Measurements from ENCODE around the gene KTI12.
"Not testable (repeated sequence)": the region's sequence is repeated elsewhere in the genome, so short reads cannot be mapped to it uniquely, and the experiment has no call there.

The KTI12 gene

GRCh38 chr1:52037909-52038308, 4.3 kb upstream of the KTI12 start:
- TF ChIP-seq CTCF (IDR thresholded peaks at IDR 0.05; ENCODE audit: control insufficient read depth, extremely low read depth, insufficient read depth), result no peak
- H3K4me3 ChIP-seq (ENCODE audit: low read depth, low read length), result no peak overlapping the region
- no peak for DNase-seq (ENCODE audit: low read depth)

- peak; percentile 91 for DNase-seq (ENCODE audit: low read depth)
- no peak overlapping the region for H3K4me3 ChIP-seq (ENCODE audit: low read depth, low read length)
- no peak for TF ChIP-seq CTCF (IDR thresholded peaks at IDR 0.05; ENCODE audit: control insufficient read depth, extremely low read depth, insufficient read depth)
Measured at GRCh38 chr1:52037402-52037814, 3.8 kb upstream of the KTI12 start.

GRCh38 chr1:52034050-52034384, 407 bp upstream of the KTI12 start:
- TF ChIP-seq CTCF (IDR thresholded peaks at IDR 0.05; ENCODE audit: control insufficient read depth, extremely low read depth, insufficient read depth), result no peak
- no peak for DNase-seq (ENCODE audit: low read depth)
- H3K4me3 ChIP-seq (ENCODE audit: low read depth, low read length), result peak overlapping the region; percentile 89

GRCh38 chr1:52032785-52033131, 852 bp downstream of the KTI12 start:
- no peak for TF ChIP-seq CTCF (IDR thresholded peaks at IDR 0.05; ENCODE audit: control insufficient read depth, extremely low read depth, insufficient read depth)
- peak overlapping the region; percentile 89 for H3K4me3 ChIP-seq (ENCODE audit: low read depth, low read length)
- DNase-seq (ENCODE audit: low read depth), result no peak

GRCh38 chr1:52032124-52032784, 1.4 kb downstream of the KTI12 start:
- H3K4me3 ChIP-seq (ENCODE audit: low read depth, low read length), result peak overlapping the region; percentile 89
- DNase-seq (ENCODE audit: low read depth), result no peak
- TF ChIP-seq CTCF (IDR thresholded peaks at IDR 0.05; ENCODE audit: control insufficient read depth, extremely low read depth, insufficient read depth), result no peak

- not testable (repeated sequence) for H3K4me3 ChIP-seq (ENCODE audit: low read depth, low read length); DNase-seq (ENCODE audit: low read depth)
Measured at GRCh38 chr1:52028839-52029238, 4.8 kb downstream of the KTI12 start.

GRCh38 chr1:52028328-52028727, 5.3 kb downstream of the KTI12 start:
- no peak overlapping the region for H3K4me3 ChIP-seq (ENCODE audit: low read depth, low read length)
- DNase-seq (ENCODE audit: low read depth), result no peak
- TF ChIP-seq CTCF (IDR thresholded peaks at IDR 0.05; ENCODE audit: control insufficient read depth, extremely low read depth, insufficient read depth), result no peak

All from LNCaP clone FGC (cell line).